ENCODE results near the gene LRCH3.
A peak's percentile ranks its signal among the peaks of the same experiment; 100 is the strongest.

Gene LRCH3

DNA sequence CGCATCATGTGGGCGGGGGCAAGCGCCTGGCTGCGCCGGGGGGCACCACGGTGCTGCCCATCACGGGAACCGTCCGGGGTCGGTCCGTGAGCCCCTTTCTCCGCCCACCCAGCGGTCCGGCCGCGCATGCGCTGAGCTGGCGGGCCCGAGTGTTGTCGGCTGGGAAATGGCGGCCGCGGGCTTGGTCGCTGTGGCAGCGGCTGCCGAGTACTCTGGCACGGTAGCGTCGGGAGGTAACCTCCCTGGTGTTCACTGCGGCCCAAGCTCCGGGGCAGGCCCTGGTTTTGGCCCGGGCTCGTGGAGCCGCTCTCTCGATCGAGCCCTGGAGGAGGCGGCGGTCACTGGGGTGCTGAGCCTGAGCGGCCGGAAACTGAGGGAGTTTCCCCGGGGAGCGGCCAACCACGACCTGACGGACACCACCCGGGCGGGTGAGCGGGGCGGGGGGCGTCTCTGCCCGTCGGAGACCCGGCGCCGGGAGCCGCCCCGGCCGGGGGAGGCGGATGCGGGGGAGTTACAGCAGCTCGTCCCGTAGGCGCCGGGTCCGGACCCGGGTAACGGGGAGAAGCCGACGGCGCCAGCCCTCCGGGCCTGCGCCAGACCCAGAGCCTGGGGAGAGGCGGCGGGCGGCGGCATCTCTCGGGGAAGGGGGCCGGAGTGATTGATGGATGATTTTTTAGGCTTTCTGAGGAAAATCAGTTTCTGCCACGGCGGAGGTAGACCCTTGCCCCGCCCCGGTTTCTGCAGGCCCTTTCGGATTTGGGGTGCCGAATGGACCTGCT, at the start of gene LRCH3:
Gene LRCH3, plus strand, starts transcription at position 142 of the 779 bp plus-strand sequence. Its CDS starts 25 bp downstream, at position 167.
- DNase-seq: peak; percentile 75

DNA sequence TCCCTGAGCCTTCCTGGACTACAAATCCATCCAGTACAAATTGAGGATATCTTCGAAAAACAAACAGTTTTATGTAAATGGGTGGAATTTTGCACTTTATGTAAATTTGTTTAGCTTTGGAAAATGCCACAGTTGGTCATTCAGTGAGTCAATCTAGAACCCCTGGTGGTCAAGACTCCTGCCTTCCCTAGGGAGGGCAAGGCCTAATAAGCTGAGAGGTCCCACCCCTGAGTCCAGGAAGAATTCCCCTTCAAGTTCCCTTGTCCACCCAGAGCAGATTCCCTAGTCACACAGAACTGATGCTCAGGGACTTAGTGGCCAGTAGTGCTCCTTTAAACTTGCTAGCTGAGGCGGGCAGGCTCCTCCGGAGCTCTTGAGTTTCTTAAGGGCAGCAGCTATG, 48.3 kb upstream of the LRCH3 start:
- no peak for DNase-seq

- DNase-seq: no peak
These were observed 44.8 kb upstream of the LRCH3 start for GRCh38 chr3:197746209-197746608.

GRCh38 chr3:197746801-197747237, 44.2 kb upstream of the LRCH3 start:
- no peak for DNase-seq

- no peak for DNase-seq
These were observed 42.3 kb upstream of the LRCH3 start for GRCh38 chr3:197748597-197749314.

GRCh38 chr3:197749315-197749600, 41.8 kb upstream of the LRCH3 start:
- DNase-seq: peak; percentile 82

- peak; percentile 87 for DNase-seq
These were observed 41.3 kb upstream of the LRCH3 start, which contains the start of gene FYTTD1 for GRCh38 chr3:197749601-197750395. Gene FYTTD1, plus strand, starts transcription at chr3:197749883. Its CDS starts 89 bp downstream, at chr3:197749972.

DNA sequence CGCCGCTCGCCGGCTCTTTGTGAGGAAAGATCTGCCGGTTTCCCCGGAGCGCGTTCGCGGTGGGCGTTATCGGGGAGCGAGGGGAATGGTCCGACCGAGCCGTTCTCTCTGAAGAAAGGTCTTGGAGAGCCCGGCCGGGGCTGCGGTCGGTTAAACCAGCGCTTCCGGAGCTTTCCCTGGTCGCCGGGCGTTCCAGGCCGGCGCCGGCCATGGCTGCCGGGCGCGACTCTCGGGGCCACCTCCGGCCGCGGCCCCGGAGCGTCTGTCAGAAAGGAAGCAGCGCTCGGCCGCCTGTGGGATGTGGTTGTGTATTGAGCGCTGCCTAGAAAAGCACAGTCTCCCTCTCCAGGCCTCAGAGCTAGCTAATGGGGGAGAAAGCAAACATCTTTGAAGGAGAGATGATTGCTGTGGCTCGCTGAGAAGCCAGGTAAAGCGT, 40.6 kb upstream of the LRCH3 start:
- DNase-seq: peak; percentile 22

GRCh38 chr3:197750858-197751737, 40.0 kb upstream of the LRCH3 start:
- DNase-seq: no peak

DNA sequence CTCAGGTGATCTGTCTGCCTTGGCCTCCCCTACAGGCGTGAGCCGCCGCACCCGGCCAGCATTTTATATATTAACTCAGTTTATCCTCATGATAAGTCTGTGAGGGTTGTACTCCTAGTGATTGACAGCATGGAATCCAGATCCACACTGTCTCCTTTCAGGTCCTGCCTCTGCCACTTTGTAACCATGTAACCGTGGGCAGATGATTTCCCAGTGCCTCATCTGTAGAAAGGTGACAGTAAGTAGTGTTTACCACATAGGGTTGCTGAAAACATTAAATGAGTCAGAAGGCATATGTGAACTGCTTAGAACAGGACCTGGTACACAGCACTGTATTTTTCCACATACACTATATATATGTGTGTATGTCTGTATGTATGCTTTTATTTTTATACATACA, 38.9 kb upstream of the LRCH3 start:
- no peak for DNase-seq

GRCh38 chr3:197753263-197753662, 37.8 kb upstream of the LRCH3 start:
- no peak for DNase-seq

DNA sequence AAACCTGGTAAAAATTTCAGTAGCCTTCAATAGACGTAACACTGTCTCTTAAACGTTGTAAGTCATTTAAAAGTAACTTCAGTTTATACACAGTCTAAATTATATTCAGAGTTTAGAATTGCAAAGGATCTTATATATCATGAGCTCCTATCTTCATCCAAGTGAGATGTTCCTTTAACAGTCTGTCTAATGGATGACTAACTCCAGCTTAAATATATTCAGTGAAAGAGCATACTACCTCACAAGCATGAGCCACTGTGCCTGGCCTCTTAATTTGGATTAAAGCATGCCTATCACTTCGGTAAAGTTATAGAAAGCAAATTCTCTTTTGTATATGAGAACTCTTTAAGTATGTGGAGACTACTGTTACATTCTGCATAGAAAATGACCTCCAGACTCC, 34.4 kb upstream of the LRCH3 start:
- DNase-seq: no peak

GRCh38 chr3:197758512-197758911, 32.5 kb upstream of the LRCH3 start:
- DNase-seq: no peak

GRCh38 chr3:197761784-197762183, 29.3 kb upstream of the LRCH3 start:
- DNase-seq: no peak

DNA sequence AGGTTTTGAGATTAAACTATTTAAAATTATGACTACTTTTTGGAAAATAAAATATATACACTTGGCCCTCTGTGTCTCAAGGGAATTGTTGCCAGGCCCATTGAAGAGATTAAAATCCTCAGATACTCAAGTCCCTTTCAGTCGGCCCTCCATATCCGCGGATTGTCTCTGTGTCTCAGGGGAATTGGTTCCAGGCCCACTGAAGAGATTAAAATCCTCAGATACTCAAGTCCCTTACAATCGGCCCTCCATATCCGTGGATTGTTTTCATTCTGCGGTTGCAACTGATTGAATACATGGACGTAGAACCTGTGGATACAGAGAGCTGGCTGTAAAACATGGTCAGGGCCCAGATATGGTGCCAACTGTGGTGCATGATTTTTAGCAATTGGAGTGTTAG, 15.7 kb upstream of the LRCH3 start:
- DNase-seq: no peak

DNA sequence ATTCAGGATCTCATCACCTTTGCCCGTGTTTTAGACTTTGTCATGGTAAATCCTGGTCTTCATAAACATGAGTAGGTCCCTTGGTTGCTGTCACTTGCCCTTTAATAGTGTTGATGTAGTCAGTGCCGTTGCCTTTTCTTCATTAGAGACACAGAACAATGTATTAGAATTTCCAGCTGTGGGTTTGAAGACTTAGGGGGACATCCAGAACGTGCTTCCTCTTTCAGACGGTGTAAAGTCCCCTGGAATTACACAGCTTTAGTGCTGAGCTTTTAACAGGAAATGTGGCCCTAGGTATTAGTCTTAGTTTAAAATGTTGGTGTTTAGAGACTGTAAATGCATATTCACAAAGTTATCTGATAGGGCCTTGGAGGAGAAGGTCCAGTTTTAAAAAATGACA, 8.8 kb upstream of the LRCH3 start:
- no peak for DNase-seq

DNA sequence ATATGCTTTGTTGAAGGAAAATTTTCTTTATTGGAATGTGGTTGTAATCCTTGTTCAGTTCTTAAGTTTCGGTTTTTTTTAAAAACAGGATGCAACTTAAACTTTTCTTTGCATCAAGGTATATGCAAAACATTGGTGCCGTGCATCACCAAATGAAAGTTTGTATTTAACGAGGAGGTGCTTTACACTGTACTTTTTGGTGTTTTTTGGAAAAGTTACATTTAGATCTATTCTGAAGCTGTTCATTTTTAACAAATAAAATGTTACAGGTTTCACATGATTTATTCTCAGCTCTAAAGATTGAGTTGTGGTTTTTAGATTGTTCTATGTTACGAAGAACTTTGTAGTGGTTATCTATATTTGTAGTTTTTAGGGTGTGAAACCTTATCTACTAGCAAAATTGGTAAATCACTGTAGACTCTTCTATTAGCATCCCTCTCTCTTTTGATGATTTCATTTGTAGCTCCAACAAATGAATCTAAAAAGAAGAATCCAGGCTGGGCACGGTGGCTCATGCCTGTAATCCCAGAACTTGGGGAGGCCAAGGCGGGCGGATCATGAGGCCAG, 7.0 kb upstream of the LRCH3 start:
- no peak for DNase-seq

GRCh38 chr3:197787412-197787811, 3.6 kb upstream of the LRCH3 start:
- DNase-seq: no peak

GRCh38 chr3:197789309-197789708, 1.7 kb upstream of the LRCH3 start:
- no peak for DNase-seq

GRCh38 chr3:197790033-197790432, 1.0 kb upstream of the LRCH3 start:
- no peak for DNase-seq

GRCh38 chr3:197791892-197792647, 1.0 kb downstream of the LRCH3 start:
- no peak for DNase-seq

Data from NCI-H1092 (cell line).